Activated naive CD4-positive, alpha-beta T cell (primary cell): Measurements from ENCODE around the gene STRIP1.

Source experiments
- DNase-seq, 4 experiments: peaks; one replicate each; lab custom pipeline; 2025; lab: John Stamatoyannopoulos, UW

STRIP1 gene, protein sequence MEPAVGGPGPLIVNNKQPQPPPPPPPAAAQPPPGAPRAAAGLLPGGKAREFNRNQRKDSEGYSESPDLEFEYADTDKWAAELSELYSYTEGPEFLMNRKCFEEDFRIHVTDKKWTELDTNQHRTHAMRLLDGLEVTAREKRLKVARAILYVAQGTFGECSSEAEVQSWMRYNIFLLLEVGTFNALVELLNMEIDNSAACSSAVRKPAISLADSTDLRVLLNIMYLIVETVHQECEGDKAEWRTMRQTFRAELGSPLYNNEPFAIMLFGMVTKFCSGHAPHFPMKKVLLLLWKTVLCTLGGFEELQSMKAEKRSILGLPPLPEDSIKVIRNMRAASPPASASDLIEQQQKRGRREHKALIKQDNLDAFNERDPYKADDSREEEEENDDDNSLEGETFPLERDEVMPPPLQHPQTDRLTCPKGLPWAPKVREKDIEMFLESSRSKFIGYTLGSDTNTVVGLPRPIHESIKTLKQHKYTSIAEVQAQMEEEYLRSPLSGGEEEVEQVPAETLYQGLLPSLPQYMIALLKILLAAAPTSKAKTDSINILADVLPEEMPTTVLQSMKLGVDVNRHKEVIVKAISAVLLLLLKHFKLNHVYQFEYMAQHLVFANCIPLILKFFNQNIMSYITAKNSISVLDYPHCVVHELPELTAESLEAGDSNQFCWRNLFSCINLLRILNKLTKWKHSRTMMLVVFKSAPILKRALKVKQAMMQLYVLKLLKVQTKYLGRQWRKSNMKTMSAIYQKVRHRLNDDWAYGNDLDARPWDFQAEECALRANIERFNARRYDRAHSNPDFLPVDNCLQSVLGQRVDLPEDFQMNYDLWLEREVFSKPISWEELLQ

DNA sequence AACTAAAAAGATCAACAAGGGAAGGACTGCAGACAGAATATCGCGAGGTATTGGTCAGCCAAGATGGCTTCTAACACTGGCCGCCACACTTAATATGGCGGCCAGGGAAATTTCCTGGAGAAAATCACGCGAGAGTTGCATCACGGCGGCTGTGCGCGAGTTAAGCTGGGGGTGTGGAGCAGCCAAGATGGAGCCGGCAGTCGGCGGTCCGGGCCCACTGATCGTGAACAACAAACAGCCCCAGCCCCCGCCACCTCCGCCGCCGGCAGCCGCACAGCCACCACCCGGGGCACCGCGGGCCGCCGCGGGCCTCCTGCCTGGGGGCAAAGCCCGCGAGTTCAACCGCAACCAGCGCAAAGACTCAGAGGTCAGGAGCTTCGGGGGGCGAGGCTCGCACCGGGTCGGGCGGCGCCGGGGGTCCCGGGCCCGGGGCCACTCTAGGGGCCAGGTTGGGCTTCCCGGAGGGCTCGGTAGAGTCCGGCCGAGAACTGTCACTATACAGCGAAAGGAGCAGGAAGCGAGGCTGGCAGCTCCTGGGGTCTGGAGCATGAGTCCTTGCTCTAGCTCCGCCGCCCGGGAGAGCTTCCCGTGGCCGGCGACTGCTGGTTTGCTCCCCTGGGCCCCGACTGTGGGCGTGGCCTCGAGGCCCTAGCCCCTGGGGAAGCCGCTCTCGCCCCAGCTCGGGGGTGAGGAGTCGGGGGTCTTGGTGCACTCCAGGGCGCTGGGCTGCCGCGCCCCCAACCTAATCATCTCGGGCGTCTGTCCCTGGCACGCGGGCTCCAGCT lies at the start of gene STRIP1:
TSS of gene STRIP1 (plus strand) at position 174 of the 785 bp plus-strand sequence. CDS start at position 188, 14 bp downstream.
- DNase-seq, result peak; percentile 71 to 83 (median 81)

DNA sequence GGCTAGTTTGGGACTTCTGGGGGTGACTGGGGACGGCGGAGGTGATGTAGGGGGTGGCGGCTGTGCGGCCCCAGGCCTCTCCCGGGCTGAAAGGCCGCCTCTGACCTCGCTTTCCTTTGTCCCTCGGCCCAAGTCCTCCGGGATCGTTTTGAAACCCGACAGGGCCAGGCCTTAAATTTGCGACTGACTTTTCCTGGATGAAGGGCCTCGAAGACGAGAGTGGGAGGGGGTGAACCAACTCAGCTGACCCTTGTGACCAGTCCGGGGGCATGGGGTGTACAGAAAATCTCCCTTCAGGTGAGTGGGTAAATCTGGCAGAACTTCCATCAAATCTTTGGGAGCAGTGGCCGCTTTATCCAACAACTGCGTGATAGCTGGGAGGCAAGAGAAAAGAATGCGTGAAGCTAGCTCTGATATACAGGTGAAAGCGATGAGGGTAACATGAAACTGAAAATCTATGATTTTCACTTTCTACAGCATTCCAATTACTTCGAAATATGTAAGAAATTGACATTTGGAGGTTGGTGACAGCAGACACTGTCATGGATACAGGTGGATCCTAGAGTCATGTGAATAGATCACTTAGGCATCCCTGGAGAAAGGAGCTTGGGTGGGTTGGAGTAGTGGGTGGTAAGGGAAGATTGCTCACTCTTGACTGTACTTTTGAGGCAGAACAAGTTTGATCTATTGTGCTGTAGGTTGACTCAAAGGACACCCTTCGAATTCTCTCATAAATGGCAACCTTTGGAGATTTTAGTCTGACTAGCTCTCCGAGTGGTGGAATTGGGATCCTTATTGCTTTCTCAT lies 49.0 kb upstream of the STRIP1 start:
- DNase-seq, result no peak

DNA sequence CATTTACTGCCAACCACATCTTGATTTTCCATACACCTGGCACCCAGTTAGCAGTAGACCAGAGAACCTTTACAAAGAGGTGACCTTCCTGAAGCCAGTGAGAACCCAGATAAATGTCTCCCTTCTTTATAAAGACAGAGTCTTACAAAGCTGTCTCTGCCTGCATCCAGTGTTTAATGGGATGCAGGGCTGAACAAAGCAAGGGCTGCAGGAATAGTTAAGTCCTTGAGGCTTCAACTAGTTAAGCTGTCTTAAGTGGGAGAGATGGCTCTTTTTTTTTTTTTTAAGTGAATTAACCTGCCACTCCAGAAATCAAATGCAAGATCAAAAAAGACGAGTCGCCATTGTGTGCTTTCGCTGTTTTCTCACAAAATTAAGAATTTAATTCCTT lies 48.4 kb upstream of the STRIP1 start:
- DNase-seq, result no peak

DNA sequence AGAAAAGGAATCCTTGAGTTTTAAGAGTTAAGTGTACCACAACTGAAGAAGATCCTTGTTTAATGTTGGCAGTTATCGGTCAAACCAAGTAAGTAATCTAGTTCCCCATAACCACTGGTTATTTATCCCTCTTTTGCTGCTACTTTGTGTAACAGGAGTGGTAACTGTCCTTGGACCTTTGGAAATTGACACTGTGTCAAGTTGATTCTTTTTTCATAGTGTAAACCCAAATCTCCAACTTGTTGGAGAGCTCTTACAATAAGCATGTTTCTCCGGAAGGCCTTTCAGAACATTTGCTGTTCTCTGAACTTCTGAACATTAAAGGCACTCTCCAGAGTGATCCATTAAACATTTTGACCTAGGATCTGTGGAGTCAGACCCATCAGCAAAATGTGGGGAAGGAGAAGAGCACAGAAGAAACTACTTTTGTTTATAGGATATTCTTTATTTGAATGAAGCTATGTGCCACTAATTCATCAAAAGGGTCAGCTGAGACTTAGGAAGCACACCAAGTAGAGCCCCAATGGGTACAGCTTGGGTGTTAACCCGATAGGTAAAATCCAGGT lies 46.0 kb upstream of the STRIP1 start:
- no peak for DNase-seq

DNA sequence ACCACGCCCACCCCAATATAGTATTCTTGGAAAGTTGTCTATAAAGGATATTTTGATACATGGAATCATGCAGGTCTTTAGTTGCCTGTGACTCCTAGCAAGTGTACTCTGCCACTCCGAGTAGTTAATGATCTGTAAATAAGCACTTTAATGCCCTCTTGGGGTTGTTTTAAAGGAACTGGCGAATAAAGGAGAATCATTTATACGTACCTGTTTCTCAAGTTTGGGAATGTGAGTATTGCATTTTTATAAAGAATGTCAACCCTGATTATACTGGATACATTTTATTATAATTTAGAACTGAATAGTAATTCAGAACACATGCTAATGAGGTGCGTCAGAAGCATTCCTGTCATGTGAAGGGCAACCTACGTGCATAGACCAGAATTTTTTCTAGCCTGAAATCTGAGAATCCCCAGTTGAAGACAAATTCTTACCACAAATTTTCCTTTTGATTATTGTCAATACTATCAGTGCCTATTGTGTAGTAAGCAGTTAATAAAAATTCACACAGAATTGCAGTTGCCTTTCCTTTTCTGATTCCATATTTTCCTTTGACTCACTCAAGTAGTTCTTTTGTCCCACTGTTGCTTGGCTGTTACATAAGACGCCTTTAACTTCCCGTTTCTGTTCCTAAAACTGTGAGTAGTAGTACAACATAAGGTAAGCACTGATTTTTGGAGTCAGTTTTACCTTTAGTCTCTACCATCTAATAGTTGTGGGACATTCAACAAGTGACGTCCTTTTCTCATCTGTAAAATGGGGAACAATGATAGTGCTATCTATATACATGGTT lies 44.7 kb upstream of the STRIP1 start:
- no peak for DNase-seq

DNA sequence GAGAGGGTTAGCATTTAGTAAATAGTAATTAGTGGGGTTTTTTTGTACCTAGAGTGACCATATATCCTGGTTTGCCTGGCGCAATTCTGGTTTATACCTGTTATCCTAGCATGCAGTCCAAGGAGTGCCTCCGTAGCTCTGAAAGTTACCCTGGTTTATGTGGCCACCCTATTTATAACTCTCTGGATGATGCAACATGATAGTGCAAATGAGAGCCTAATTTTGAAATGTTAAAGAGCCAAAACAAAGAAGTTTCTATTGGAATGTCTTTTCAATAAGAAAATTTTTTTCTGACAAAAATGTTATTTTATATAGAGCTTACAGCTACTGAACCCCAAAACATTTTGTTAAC lies 44.1 kb upstream of the STRIP1 start:
- DNase-seq, result no peak

DNA sequence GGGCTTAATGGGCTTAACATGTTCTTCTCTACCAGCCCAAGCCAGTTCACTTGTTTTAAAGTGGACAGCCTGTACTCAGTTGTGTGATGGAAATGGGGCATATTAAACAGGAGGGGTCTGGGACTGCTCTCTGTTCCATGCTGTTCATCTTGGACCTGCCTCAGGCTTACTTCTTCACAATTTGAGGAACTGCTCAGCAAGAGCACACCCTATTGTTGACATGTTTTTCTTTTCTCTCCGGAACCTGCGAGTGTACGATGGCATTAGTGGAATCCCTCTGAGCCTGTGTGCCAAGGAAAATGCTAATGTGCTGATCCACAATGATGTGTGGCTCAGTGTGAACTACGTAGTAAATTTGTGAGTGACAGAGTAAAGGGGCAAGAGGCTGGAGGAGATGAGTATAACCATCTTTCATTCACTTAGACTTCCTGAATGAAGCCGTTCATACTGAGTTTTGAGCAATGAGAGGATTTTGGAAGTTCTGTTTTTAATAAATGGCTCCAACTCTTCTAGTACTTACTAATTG lies 43.0 kb upstream of the STRIP1 start:
- DNase-seq, result no peak

DNA sequence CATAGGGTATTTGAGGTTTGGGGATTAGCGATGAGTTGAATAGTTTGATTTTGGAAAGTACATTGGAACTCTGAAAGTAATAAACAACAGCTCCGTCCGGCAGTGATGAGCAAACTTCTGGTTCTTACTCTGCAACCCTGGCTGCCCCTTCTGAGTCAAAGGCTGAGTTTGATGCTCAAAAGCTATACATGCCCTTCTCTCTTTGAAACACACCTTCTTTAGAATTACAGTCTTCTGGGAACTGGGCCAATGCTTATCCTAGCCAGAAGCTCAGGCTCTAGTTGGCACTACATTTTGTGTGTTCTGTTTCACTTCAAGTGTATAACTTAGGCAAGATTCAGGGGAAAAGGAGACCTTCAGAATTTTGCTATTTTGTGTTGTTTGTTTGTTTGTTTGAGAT lies 40.5 kb upstream of the STRIP1 start:
- DNase-seq, result no peak

DNA sequence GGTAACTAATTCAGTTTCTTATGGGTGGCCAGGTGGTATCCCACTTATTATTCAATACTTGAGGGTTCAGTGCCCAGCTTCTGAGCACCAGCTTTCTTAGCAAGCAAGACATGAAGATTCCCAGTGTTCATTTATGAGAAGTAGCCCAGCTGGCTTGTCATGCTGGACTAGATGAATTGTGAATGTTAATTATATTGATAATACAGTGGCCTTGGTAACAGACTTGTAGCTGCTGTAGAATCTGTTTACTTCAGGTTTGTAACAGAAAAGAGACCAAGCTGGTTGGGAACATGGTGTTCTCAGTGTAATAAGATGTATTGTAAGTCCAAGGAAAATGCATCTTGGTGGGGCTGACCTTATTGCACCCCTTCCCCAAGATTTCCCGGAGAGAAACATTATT lies 39.8 kb upstream of the STRIP1 start:
- DNase-seq, result no peak

DNA sequence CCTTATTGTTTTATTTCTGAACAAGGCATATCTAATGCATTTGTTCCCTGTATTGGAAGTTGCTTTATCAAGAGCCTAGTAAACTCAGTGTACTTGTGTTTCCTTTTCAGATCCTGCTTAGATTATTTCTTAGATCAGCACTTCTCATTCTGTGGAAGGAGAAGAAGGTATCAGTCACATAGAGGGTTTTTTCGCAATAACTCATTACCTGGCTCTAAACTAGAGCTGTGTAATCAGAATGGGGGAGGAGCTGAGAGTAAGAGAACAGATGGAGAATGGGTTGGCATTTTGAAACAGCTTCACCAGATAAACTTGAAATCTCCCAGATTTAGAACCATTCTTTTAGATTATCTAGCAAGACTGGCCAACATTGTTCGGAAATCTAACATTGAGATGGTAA lies 38.9 kb upstream of the STRIP1 start:
- no peak for DNase-seq

DNA sequence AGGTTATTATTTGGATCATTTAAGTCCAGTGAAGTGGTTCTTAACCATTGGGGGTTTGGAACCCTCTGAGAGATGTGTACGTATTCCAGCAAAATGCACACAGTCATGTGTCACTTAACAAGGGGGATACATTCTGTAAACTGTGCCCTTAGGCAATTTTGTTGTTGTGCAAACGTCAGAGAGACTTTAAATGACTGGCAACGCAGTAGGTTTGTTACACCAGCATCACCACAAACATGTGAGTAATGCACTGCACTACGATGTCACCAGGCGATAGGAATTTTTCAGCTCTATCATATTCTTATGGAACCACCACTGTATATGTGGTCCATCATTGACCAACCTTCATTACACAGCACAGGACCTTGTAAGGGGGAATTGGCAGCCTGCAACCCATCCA lies 37.9 kb upstream of the STRIP1 start:
- DNase-seq, result no peak

DNA sequence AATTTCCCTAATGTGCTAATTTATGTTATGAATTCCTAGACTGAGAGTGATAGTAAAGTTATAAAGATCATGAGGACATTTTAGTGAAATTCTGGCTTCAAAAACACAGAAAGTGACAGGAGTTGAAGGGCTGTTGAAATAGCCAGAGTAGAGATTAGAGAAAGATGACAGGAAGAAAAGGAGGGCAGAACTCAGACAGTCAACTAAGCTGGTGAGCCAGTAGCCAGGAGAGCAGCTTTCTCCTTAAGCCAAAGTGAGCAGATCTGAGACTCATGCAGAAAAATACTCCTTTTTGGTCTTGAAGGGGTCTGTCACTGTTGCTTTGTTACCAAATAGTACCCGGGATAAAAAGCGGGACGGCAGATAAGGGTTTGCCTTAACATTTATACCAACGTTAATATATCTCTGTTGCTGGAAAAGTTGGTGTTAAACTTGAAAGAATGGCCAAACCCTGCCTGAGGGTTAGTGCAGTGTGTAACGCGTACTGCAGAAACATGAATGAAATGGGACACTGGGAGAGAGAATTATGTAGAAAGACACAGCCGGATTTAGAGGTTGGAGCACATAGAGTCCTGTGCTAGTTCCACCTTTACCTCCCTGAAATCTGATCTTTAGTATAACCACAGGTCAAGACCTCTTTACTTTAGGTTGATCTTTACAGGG lies 37.1 kb upstream of the STRIP1 start:
- no peak for DNase-seq

DNA sequence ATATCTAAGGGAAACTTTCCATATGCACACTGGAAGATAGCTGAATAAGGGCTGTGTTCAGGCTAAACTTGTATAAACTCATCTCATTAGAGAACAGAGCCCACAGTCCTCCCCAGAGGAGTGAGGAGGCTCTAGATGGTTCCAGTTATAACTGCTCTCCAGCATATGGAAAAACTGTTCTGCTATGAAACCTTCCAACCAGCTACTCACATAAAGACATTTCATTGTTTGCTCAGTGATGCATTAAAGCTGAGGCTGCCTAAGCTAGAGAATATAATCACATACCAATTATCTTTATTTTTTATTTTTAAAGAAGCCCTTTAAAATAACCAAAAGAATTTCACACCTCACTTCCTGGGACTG lies 36.6 kb upstream of the STRIP1 start:
- no peak for DNase-seq

DNA sequence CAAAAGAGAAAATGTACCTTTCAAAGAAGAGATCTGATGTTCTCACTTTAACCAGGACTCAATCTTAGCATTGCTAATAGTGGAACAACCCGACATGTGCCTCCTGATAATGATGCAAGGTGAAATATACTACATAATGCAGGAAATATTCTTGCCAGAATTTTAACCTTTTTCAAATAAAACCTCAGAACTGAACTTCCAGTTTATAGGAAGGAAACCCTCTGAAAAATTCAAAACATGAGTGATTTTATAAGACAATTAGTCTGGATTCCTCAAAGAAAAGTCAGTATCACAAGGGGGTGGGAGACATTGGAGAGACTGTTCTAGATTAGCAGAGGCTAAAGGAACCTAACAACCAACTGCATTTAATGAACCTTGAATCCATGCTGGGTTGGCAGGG lies 31.7 kb upstream of the STRIP1 start:
- no peak for DNase-seq

DNA sequence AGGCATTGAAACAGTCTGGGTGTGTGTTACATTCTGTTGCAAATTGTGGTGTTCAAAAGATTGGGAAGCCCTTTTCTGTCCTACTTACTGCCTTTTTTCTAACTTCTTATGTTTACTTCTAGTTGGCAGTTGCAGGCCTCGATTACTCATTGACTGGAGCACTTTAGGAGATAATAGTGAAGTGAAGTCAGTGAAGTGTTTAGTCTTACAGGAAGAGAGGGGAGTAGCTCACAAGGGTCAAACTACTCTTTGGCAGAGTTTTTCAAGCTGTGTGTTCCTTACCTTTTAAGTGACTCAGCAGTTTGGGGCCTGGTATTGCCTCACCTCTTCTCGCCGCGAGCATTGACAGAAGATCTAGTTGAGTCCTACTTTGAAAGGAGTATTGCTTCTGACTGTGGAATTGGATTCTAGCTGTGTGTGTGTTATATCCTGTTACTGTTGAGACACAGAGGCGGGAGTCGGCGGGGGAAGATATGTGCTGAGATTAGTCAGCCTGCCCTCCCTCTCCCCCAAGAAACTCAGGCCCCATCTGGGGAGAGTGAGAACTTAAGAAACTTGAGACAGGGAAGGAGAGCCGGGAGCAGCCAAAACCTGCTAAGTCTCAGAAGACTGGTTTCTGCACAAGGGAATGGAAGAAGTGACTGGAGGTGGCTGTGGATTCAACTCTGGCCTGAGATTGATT lies 30.5 kb upstream of the STRIP1 start:
- no peak for DNase-seq

DNA sequence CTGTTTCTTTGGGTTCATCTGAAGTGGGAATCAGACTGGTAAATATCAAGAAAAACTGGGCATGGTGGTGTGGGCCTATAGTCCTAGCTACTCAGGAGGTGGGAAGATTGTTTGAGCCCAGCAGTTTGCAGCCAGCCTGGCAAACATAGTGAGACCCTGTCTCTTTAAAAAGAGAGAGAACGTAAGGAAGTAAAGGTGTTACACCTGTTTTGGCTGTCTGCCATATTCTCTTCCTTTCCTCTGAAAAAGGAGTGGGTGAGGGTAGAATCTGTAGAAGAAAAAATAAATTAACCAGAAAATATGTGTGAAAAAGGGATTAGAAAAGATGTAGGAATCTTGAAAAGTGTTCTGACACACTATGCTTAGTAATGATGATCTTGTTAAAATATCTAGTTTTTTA lies 29.8 kb upstream of the STRIP1 start:
- DNase-seq, result no peak

DNA sequence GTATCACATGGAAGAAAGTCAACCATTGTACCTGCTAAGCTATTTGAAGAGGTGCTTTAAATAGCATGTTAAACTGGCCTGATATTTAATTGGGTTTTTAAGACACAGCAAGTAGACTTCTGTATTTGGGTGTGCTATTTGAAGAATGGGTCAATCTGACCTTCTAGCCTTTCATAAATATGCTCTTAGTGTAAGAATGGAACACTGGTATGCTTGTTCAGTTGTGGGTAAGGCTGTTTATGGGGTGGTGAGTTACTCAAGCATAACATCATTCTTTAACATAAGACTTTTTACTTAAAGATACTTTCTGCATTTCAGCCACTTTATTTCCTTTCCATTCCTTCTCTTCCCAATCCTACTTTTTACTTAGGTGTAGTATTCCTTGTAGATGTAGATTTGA lies 28.5 kb upstream of the STRIP1 start:
- DNase-seq, result no peak

DNA sequence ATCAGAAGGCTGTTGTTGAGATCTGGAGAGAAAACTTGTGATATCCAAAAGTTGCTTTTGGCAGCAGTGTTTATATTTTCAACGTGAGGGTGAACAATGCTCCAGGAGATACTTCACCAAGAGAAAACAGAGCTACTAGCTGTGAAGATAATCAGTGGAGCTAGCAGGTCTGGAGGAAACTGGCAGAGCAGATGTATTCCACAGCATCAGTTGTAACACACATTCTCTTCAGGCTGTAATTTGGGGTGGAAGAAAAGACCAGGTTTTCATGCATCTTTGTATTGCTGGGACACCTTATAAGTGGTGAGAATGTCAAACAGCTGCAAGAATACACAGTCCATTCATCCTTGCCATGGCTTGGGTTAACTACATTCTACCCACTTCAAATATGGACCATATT lies 27.9 kb upstream of the STRIP1 start:
- DNase-seq, result no peak
